DND-41 (cell line): Measurements from ENCODE around the gene MORF4L1.

Experiments
- EZH2 ChIP-seq: IDR thresholded peaks from 3 replicates; pipeline ENCODE4 v1.6.1; 2012; ENCODE audit warnings: borderline replicate concordance, low read depth, mild to moderate bottlenecking, moderate library complexity, low read length, inconsistent platforms; ENCODE audit not compliant: severe bottlenecking
- TF ChIP-seq, protein P1 (sequence below): IDR thresholded peaks from 2 replicates; pipeline ENCODE4 v1.5.1; 2012; ENCODE audit warnings: borderline replicate concordance, low read length, moderate library complexity, mild to moderate bottlenecking; ENCODE audit not compliant: poor library complexity, severe bottlenecking; ENCODE audit errors: extremely low read depth

DNA sequence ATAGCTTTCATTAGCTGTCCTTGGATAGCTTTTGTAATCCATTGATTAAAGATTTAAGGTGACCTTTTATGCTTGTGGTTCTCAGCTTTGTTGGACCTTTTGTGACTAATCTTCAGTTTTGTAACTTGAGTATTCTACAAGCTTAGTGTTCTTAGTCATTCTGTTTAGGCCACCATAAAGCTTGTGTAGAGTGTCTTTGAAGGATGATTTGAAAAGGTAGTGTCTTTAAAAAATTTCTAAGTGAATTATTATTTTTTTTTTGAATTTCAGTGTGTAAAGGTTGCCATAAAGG lies 7.5 kb downstream of the MORF4L1 start:
- TF ChIP-seq, protein P1, sequence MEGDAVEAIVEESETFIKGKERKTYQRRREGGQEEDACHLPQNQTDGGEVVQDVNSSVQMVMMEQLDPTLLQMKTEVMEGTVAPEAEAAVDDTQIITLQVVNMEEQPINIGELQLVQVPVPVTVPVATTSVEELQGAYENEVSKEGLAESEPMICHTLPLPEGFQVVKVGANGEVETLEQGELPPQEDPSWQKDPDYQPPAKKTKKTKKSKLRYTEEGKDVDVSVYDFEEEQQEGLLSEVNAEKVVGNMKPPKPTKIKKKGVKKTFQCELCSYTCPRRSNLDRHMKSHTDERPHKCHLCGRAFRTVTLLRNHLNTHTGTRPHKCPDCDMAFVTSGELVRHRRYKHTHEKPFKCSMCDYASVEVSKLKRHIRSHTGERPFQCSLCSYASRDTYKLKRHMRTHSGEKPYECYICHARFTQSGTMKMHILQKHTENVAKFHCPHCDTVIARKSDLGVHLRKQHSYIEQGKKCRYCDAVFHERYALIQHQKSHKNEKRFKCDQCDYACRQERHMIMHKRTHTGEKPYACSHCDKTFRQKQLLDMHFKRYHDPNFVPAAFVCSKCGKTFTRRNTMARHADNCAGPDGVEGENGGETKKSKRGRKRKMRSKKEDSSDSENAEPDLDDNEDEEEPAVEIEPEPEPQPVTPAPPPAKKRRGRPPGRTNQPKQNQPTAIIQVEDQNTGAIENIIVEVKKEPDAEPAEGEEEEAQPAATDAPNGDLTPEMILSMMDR = no peak
- TF ChIP-seq EZH2 = no peak
